GM04504 (cell line): ENCODE results near the gene CABCOCO1.

Experiments used
- DNase-seq: peaks from one replicate; pipeline ENCODE4 v3.0.0-alpha.2; 2012; ENCODE audit warnings: low read depth

Gene CABCOCO1, protein sequence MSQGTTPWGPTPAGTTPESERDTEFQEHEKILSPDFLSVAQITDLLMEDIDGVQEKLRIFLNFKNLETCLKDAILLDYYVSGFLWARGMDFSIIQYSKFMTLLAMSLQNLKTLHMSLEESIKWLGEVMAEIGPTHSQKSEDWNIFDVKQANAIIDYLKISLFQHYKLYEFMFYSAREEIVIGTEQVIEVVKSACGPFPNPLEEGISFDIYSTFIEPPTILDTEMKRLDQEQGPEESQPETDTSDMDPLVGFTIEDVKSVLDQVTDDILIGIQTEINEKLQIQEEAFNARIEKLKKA

DNA sequence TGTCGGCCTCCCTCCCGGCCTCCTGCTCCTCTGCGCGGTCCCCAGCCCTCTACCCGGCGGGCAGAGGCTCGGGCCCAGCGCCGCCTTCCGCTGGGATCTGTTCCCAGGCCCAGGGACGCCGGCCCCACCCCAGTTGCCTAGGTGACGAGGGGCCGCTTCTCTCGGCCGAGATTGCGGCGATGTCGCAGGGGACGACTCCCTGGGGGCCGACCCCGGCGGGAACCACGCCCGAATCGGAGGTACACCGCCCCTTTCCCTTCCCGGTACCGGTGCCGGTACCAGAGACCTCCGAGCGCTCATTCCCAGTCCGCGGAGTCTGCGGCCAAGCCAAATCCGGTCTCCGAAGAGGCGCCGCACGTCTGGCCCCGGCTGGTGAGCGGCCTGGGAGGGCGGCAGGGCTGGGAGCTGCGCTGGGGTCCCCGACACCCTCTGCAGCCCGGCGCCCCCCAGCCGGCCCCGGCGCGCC is at the start of gene CABCOCO1:
Gene CABCOCO1 (plus strand): TSS at position 136 of the 466 bp plus-strand sequence. CDS start 44 bp downstream, at position 180.
- DNase-seq = peak; percentile 42

DNA sequence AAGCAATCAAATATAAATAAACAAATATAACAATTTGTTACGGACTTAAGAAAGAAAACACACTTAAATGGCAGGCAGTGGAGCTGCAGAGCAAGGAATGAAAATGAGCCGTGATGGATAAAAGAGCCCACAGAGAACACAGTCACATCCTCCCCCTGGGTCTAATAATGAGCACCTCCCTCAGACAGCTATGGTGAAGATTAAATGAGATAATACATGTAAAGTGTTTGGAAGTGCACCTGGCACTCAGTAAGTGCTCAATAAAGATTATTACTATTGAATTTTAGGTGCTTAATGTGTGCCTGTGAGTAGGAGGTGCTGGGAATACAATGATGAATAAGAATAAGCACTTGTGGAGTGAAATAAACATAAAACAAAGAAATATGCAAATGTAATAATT is 49.1 kb upstream of the CABCOCO1 start:
- DNase-seq = no peak

DNA sequence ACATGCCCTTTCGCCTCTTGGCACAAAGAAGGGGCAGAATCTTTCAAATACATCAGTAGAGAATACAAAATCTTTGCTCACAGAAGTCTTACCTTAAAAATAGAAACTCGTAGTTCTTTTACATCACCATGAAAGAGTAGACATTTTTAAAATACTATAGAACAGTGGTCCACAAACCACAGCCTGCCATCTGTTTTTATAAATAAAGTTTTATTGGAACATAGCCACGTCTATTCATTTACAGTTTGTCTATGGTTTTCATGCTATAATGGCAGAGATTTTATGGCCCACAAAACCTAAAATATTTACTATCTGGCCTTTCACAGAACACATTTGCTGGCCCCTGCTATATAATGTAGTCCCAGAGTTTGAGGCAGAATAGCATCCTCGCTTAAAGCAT is 46.1 kb upstream of the CABCOCO1 start:
- no peak for DNase-seq

DNA sequence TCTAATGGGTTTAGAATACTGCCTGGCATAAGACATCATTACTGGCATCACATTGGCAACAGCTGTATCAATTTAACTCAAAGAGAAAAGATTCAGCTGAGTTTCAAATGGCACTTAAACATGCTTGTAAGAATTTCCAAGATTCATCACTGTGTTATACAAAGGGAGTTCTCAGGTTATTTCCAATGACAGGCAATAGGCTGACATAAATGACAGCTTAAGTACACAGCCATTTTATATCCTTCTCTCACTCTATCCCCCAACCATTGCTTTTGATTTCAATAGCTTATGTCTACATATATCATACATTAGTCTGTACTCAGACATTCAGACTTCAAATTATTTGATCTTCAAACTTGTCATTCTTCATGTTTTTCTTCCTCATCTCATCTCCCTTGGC is 45.5 kb upstream of the CABCOCO1 start:
- DNase-seq = no peak

DNA sequence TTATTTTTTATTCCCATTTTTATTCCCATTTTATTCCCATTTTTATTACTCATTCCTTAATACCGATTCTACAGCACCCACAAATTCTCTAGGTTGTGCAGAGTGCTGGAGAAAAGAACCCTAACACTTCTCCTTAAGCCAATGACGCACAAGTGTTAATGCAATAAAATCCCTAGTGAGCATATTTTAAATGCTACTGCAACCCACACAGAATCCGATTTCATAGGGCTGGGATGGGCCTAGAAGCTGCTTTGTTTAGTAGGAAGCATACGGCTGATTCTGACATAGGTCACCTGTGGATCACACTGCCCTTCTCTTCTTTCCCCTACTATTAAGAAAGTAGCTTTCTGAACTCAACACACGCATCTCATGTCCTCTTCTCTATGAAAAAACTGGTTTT is 45.1 kb upstream of the CABCOCO1 start:
- DNase-seq = no peak

DNA sequence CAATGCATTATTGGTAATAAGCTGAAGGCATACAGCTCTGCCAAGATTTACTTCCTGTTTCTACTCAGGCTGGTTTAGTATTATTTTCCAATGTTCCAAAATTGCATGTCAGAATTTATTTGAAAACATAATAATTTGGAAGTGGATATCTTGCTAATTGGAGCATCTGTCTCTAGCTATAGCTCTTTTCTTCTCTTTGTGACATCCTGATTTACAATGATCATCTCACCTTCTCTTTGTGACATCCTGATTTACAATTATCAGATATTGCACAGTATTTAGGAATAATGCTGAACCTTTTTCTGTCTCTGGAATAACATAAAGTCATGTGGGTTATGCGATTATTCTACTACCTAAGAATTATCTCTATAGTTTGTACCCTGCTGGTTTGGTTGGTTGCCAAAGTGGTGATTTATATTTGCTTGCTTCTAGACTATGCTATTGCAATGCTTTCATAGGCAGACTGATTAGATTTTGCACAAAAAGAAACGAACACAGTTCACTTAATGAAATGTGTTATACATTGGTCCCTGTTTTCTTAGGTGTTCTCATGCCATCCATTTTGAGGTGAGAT is 44.3 kb upstream of the CABCOCO1 start:
- DNase-seq = no peak

DNA sequence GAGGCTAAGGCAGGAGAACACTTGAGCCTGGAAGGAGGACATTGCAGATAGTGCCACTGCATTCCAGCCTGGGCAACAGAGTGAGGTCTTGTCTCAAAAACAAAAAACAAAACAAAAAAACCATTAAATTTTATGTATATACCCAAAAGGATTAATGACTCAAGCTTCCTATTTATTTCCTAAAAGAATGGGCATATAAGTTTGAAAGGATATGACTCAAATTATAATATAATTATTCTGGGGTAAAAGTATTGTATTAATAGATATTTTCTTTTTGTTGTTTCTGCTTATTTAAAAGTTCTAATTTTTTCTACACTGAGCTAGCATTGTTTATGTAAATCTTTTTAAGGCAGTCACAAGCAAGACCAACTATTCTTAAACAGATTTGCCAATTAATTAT is 42.2 kb upstream of the CABCOCO1 start:
- no peak for DNase-seq

DNA sequence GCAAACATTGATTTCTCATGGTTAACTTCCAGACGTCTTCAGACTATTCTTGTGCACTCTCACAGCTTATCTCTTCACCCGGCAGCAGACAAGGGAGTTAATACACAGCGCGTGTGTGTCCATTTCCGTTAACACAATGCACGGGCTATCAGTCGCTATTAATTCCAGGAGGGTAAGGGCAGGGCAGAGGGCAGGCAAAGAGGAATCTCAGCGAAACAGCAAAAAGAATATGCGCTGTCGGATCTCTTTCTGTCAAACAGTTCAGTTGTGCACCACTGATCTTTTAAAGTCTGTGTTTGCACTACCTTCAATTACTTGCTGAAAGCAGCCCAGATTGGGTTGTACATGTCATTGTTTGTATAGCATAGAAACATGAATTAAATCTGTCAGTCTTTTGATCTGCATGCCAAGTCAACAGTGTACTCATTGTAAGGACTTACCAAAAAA is 41.1 kb upstream of the CABCOCO1 start:
- no peak for DNase-seq

DNA sequence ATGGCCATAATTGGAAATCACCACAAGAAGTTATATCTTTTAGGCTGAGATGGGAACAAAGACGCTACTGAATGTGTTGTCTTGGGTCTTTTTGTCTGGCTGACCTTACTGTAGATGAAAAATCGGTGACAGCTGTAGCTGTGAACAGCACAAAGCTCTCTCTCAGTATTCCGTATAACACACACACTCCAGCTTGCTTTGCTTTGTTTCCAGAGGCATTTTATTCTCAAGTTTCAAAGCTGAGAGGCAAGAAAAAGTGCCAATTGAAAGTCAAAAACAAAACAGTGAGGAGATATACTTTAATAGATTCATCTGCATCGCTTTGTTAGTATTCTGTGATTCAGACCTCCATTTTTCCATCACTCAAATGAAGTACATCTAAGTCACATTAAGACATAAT is 39.6 kb upstream of the CABCOCO1 start:
- no peak for DNase-seq

DNA sequence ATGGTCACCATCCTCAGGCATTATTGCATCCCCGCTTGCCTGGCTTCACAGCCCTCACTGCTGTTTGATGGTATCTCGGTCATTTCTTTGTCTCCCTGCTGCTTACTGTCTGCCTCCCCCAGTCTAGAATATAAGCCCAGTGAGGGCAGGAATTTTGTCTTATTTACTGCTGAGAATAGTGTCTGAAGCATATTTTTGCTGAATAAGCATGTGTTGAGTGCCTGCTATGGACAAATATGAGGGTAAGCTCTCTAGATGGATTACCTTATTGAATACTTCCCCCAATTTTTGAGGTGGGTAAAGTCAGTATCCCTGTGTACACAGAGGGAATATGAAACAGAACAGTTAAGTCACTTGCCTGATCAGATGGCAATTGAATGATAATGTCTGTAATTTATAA is 36.5 kb upstream of the CABCOCO1 start:
- no peak for DNase-seq

DNA sequence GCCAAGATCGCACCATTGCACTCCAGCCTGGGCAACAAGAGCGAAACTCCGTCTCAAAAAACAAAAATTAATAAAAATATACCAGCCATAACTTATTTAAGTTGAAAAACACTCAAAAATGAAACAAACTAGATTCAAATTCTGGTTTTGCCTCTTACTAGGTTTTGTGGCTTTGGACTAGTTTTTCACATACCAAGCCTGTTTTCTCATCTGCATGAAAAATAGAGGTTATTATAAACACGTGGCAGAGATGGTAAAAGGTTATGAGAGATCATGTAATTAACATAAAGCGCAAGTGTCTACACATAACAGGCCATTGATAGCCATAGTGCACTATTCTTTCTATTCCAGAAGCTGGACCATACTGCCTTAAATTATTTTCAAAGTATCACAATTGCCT is 35.5 kb upstream of the CABCOCO1 start:
- no peak for DNase-seq

DNA sequence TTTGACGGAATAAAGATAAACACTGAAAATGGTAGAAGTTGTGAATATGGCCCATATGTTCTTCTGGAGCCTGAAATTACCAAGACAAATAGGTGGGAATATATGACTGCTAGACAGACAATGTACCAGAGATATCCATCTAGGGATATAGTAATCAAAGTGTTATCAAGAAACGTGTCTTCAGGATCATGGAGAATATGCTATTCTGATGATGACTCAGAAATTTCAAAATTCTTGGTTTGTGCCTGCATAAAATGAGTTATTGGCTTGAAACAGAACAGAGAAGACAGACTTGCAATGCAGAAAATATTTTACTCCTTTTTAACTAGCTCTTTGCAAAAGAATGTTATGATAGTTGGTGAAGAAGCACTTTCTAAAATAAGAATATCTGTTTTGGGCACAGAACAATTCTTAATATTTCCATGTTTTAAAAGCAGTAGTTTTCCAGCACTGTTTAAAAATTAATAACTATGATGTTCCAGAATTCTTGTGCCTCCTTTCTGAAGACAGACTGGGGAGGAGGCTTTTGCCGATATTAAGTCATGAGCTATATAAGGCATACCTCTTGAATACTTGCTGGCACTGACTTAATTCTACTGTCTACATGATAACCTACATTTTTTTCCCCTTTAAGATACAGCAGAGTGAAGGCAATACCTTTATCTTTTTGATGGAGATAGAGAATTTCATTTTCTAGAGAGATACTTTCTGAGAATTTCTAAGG is 34.4 kb upstream of the CABCOCO1 start:
- DNase-seq = no peak

DNA sequence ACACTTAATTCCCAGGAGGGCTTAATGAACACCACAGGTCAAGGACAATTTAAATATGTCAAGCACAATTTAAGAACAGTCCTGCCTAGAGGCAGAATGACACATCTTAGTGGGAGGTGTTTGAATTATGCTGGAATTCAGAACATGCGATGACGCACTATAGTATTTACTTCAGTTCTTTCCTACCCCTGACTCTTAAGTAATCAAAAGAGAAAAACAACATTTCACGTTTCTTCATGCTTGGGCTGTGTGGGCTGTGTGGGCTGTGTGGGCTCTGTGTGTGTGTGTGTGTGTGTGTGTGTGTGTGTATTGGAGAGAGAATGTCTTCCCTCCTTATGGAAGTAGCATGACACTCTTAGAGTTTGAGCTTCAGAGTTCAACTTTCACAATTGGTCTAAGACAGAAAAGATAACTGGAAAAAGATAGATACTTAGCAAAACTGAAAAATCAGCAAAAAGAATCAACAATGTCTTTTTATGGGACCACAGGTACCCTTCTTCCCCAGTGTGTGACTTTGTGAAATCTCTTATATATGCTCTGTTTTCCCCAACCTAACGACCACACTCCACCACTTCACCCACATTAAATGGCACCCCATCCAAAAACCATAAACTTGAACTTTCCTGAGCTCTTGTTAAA is 33.7 kb upstream of the CABCOCO1 start:
- DNase-seq = peak; percentile 71

DNA sequence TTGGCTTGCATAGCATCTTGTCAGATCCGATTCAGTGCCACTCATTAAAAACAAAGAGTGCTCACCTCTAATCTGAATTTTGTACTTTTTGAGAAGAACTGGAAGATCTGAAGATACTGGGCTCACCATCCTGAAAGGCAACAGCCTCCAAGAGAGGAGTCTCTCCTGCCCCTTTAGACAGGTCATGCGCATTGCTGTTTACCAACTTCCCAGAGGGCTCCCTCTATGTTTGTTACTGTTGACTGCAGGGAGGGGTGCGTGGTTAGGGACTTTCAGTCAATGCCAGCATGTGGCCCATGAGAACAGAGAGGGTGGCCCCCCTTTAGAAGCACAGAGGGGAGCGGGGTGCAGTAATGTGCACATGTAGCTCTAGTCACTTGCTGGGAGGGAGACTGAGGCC is 33.2 kb upstream of the CABCOCO1 start:
- DNase-seq = no peak

DNA sequence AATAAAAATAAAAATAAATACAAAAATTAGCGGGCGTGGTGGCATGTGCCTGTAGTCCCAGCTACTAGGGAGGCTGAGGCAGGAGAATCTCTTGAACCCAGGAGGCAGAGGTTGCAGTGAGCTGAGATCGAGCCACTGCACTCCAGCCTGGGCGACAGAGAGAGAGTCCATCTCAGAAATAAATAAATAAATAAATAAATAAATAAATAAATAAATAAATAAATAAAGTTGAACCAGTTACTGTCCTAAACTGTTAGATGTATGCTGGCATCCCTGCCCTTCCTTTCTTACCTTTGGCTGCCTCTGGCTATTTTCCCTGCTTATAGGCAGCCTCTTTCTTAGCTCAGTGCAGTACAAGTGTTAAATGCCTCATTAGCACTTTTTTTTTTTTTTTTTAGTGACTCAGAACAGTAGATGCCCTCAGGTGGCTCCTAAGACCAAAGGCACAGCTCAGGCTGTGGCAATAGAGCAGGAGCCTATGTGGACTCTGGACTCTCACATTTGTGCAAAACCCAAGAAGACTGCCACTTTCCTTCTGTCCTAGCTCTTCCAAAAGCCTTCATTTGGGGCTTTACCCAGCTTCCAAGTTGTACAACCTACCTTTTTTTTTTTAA is 30.6 kb upstream of the CABCOCO1 start:
- no peak for DNase-seq

DNA sequence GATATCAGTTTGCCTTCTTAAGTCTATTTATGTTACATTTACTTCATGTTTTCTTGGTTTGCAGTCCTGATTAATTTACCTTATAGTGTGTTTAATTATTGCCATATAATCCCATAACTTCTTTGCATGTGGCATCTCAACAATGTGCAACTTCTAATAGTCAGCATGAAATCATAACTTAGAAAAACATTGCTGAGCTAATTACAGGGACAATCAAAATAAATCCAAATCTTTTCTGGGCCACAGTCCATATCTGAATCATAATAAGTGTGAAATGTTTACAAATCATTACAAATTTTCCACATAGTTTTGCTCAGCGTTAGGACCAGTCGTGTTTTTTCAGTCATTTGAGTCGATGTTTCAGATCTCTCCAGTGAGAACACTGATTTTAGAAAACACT is 29.1 kb upstream of the CABCOCO1 start:
- no peak for DNase-seq

DNA sequence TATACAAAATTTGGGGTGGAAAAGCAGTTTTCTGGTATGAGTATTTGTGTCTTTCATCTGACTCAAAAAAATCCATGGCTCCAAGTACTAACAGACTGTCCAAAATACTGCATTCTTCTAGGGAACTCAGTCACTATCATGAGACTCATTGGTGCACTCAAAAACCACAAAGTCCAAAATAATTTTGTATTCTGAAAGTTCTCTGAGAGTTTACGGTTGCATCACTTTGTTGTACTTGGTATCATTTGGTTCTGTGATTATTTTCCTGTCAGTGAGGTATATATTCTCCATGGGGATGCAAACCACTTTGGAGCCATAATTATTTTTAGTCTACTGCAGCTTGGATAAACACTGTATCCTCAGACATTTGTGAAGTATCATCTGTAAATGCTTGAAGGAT is 28.0 kb upstream of the CABCOCO1 start:
- DNase-seq = peak; percentile 48

DNA sequence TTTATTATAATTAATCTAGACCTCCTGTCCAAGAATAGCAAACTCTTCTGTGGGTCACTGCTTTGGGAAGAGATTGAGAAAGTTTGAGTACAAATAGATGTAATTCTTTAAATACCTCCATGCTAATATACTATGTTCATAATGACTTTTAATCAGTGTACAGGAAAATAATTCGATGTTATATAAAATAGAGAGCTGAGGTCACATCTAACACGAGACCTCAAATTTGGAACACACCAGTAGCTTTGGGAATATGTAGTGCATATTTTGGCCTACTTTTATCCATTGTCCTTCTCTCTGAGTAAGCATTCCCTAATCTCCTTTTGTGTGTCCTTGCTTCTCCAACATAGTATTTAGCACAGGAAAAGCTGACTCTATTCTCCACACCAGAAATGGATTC is 27.3 kb upstream of the CABCOCO1 start:
- no peak for DNase-seq

DNA sequence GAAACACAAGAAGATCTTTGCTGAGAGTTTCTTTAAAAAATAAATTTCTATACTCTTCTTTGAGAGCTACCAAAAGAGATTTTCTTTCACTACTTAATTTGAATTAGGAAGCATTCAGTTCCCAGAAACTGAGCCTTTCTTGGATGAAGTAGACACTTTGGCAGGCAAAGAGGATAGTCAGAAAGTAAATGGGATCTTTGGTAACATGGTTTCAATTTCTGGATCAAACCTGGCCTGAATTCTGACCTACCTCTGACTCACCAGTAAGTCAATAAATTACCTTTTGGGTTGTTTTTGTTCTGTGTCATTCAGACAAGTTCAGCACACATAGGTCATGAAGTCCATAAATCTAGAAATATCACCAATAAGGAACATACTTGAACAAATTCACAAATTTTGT is 26.8 kb upstream of the CABCOCO1 start:
- no peak for DNase-seq

DNA sequence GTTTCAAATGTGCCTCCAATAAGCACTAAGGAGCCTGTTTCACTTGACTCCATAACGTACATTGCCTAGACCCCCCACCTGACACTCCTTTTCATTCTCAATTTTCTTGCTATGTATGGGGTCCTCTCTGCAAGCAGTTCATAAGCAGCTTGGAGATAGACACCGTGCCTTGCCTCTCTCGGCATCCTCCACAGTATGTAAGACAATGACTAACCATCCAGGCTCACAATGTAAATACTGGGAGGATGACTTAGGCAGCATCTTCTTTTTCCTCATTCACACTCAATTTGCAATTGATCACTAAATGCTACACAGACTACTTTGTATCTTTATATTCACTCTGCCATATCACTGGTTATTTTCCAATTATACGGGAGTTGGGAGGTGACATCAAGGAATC is 22.8 kb upstream of the CABCOCO1 start:
- no peak for DNase-seq

DNA sequence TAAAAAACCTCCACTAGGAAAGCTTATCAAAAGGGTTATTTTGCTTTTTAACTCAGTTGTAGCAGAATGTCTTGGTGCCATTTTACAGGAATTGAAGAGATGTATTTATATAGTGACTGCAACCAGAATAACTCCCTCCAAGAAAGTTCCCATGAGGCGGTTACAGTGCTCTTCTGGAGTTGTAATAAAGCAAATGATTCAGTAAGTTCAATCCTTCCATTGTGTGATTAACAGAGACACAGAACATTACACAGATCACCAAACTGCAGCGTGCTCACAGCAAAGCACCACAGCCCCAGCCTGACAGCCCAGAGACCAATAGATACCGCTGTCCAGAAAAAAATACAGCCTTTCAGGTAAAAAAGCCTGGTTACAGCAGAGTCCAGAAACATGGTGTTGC is 21.9 kb upstream of the CABCOCO1 start:
- DNase-seq = no peak

DNA sequence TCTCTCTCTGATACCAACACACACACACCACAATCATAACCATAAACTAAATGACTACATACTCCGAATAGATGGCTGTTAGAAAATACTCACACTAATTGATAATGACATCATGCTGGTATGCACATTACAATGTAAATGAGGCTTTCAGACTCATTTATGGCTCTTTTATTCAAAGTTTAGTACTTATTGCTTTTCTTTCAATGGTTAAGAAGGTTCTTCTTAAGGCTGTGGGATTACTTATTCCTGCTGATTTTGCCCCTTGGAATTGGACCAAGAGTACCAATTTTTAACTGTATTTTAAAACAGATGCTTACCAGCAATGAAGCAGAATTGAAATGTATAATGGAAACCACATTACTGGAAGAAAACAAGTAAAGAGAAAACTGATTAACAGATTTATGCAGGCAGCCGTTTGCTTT is 20.6 kb upstream of the CABCOCO1 start:
- no peak for DNase-seq
